Activated CD4-positive, alpha-beta T cell treated with anti-CD3 and anti-CD28 coated beads, Interleukin-2, amount 10 ng/mL, durations not matched to agents 7 days and 5 days (primary cell): ENCODE measurements around the gene PTGR3. TPM values are rescaled to one million over a fixed set of nuclear protein-coding genes. Genes with fewer than 3 reads are reported as not detected.

Experiments used
- CTCF ChIA-PET: fragments of 350-600 bp; sonication (Branson Sonifier 250); formaldehyde crosslinking; loops from one replicate; lab custom pipeline; 2021; ENCODE audit warnings: antibody characterized with exemption; lab: Charles Lee
- POLR2A ChIA-PET: fragments of 350-600 bp; sonication (Branson Sonifier 250); formaldehyde crosslinking; loops from one replicate; lab custom pipeline; 2021; ENCODE audit warnings: antibody characterized with exemption; lab: Charles Lee
- DNase-seq: peaks from one replicate; pipeline ENCODE4 v3.0.0-alpha.2; 2020
- H3K27ac Mint-ChIP-seq: one replicate; pipeline ENCODE4 v1.8.0; 2021; ENCODE audit warnings: mild to moderate bottlenecking, moderate library complexity, mixed read lengths
- H3K27me3 Mint-ChIP-seq: one replicate; pipeline ENCODE4 v1.8.0; 2021; ENCODE audit warnings: mixed read lengths
- H3K36me3 Mint-ChIP-seq: one replicate; pipeline ENCODE4 v1.8.0; 2021; ENCODE audit warnings: low read depth, mixed read lengths
- H3K4me1 Mint-ChIP-seq: one replicate; pipeline ENCODE4 v1.8.0; 2021; ENCODE audit warnings: mixed read lengths
- H3K4me3 Mint-ChIP-seq: one replicate; pipeline ENCODE4 v1.8.0; 2021; ENCODE audit warnings: mild to moderate bottlenecking, moderate library complexity, mixed read lengths
- H3K9me3 Mint-ChIP-seq: one replicate; pipeline ENCODE4 v1.8.0; 2021; ENCODE audit warnings: mixed read lengths
- total RNA-seq, 2 experiments: library from RNA; stranded (reverse); gene quantifications; one replicate each; pipeline ENCODE4 v1.2.3, GENCODE V29; 2021

Gene PTGR3
- total RNA-seq, 2 experiments from 2014 or later, result 35.8 to 38.6 TPM

DNA sequence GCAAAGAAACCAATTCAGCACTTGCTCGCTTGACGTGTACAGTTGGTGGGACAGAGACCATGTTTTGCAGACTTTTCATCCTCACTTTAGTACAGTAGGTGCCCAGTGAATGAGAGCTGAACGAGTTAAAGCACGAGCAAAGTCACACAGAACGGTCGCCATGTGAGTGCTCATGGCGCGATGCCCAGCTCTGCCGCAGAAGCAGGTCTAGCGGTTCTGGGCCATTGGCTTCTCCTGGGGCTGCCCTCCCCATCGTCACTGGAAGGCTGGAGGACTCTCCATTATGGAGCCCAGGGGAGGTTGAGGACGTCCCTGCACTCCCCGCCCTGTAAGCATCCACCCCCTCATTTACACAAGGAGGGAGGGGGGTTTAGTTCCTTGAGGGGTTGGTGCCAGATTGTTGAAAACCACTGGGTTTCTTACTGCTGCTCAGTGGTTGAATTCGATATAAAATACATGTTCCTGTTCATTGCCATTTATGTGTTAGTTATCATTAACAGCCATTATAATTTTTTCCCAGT is 24.9 kb downstream of the PTGR3 start:
- Mint-ChIP-seq H3K4me1 (no peaks in the 10 kb centered on the region), H3K4me3 (no peak overlapping the region), H3K27ac (no peak overlapping the region), H3K27me3 (peaks cover 7% of the 10 kb centered on the region), H3K36me3 (no peaks in the 10 kb centered on the region), H3K9me3 (peaks cover 6% of the 10 kb centered on the region)
- DNase-seq, result no peak
- CTCF ChIA-PET, result interaction anchor here (2.8 kb wide), 1 partner anchor 10 kb away, joined by 5 read pairs; no protein-coding TSS in a partner anchor
- POLR2A ChIA-PET, result no interaction called here

DNA sequence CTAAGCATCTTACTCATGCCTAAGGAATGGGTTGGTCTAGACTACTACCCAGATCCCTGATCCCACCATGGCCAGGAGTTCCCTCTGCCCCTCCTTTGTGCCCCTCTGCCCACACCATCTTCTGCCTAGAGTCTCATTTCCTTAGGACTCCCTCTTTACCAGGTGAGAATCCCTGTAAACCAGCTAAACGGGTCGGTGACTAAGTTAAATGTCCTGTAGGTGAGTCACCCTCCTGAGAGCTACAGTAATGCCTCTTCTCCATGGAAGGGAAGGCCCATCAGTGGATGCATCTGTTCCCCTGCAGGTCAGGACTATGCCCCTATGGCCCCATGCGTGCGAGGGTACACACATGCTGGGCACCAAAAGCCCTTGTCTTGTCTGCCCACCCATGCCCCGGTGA is 25.4 kb downstream of the PTGR3 start:
- H3K9me3 Mint-ChIP-seq, result peaks cover 6% of the 10 kb centered on the region
- ChIA-PET POLR2A (no interaction called here), CTCF (interaction anchor here (0.9 to 2.8 kb wide), 2 partner anchors 10 to 13 kb away, joined by 3 to 5 read pairs; no protein-coding TSS in a partner anchor)
- H3K4me1 Mint-ChIP-seq, result no peaks in the 10 kb centered on the region
- no peak for DNase-seq
- H3K27me3 Mint-ChIP-seq, result peaks cover 7% of the 10 kb centered on the region
- no peaks in the 10 kb centered on the region for H3K36me3 Mint-ChIP-seq
- no peak overlapping the region for H3K4me3 Mint-ChIP-seq
- no peak overlapping the region for H3K27ac Mint-ChIP-seq

DNA sequence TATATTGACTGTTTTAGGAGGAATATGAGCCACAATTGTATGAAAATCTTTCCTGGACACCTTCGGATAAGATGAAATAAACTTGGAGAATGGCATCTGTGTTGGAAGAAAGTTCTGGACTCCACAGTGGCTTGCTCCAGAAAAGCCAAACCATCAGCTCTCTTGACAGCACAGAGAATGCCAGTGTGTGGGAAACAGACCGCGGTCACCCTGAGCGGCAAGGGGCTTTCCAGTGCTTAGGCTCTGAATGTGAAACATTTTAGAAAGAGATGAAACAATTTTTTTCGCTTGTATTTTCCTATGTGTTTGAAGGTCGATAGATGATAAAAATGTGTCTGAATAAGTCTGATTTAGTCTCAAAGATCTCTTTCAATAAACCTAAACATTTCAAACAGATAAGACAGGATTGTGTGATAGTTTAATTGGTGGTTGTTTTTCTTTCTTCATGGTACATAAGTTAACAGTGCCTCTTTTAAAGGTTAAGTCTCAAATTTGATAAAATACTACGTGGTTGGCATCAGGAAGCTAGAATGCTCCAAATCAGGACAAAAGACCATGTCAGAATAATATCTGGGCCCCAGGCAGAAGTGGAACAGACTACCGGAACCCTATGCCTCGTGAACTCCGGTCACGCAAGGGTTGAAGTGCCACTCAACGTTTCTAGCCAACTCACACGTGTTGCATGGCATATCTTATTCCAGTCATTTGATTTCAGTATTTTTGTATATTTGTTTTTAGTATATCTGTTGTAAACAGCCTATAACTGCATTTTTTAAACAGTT is 28.9 kb downstream of the PTGR3 start:
- ChIA-PET POLR2A (no interaction called here), CTCF (no interaction called here)
- Mint-ChIP-seq H3K4me1 (no peaks in the 10 kb centered on the region), H3K4me3 (no peak overlapping the region), H3K27me3 (peaks cover 7% of the 10 kb centered on the region), H3K36me3 (no peaks in the 10 kb centered on the region), H3K9me3 (no peaks in the 10 kb centered on the region), H3K27ac (no peak overlapping the region)
- no peak for DNase-seq

DNA sequence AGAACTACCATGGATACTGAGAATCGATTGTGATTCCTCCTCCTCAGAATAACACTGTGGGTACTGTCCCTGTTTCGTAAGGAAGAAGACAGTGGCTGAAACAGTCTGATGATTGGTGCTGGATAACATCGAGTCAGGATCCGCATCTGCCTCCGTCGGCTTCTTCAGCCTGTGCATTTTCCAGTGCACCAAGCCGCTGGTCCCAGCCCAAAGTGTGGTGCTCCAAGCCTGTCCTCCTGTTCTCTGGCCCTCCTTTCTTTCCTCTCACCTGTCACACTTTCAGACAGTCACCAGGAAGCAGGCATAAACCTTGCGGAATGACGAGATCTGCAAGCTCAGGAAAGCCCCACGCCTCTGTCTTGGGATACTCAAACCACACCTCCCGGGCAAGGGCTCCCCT is 30.6 kb downstream of the PTGR3 start:
- CTCF ChIA-PET, result no interaction called here

DNA sequence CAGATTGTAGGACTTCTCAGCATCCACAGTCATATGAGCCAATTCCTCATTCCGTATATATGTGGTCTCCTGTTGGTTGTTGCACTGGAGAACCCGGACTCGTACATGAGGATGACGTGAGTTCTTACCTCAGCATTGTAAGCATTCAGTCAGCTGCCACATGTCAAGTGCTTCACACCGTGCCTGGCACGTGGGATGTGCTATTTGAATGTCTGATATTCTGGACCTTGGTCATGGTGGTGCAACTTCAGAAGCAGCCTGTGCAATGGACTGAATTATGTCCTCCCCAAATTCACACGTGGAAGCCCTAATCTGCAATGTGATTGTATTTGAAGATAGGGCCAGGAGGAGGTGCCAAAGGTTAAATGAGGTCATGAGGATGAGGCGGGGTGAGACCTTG is 32.1 kb downstream of the PTGR3 start:
- H3K27ac Mint-ChIP-seq, result no peak overlapping the region
- H3K4me1 Mint-ChIP-seq, result peaks cover 4% of the 10 kb centered on the region
- no peak overlapping the region for H3K4me3 Mint-ChIP-seq
- POLR2A ChIA-PET, result no interaction called here
- peaks cover 10% of the 10 kb centered on the region for H3K27me3 Mint-ChIP-seq
- no peaks in the 10 kb centered on the region for H3K36me3 Mint-ChIP-seq
- no peaks in the 10 kb centered on the region for H3K9me3 Mint-ChIP-seq
- CTCF ChIA-PET, result no interaction called here
- no peak for DNase-seq

More for the DNA sequence above, 30.6 kb downstream of the PTGR3 start:
- no peaks in the 10 kb centered on the region for H3K4me1 Mint-ChIP-seq
- H3K27ac Mint-ChIP-seq, result no peak overlapping the region
- no peak for DNase-seq
- peaks cover 7% of the 10 kb centered on the region for H3K27me3 Mint-ChIP-seq
- POLR2A ChIA-PET, result no interaction called here
- no peaks in the 10 kb centered on the region for H3K9me3 Mint-ChIP-seq
- H3K4me3 Mint-ChIP-seq, result no peak overlapping the region
- no peaks in the 10 kb centered on the region for H3K36me3 Mint-ChIP-seq

GRCh38 chr18:75173738-75174137 is 35.2 kb downstream of the PTGR3 start:
- no peaks in the 10 kb centered on the region for H3K36me3 Mint-ChIP-seq
- CTCF ChIA-PET, result interaction anchor here (1.7 kb wide), 1 partner anchor 11 kb away, joined by 5 read pairs; no protein-coding TSS in a partner anchor
- peaks cover 3% of the 10 kb centered on the region for H3K27me3 Mint-ChIP-seq
- POLR2A ChIA-PET, result no interaction called here
- H3K9me3 Mint-ChIP-seq, result no peaks in the 10 kb centered on the region
- H3K27ac Mint-ChIP-seq, result no peak overlapping the region
- no peak for DNase-seq
- no peak overlapping the region for H3K4me3 Mint-ChIP-seq
- peaks cover 4% of the 10 kb centered on the region for H3K4me1 Mint-ChIP-seq

DNA sequence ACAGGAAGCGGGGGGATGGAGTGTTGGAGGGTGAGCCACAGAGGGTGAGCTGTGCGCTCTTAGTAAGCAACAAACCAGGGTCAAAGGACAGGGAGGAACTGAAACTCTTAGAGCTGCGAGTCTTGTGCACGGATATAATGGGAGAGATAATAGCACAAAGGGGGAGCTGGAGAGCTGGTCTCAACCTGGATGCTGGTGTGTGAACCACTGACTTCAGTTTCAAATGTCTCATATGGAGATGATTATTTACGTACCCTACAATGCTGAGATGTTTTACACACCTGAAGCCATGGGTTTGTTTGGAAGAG is 35.9 kb downstream of the PTGR3 start:
- Mint-ChIP-seq H3K27ac (no peak overlapping the region), H3K4me3 (no peak overlapping the region), H3K27me3 (peaks cover 3% of the 10 kb centered on the region), H3K9me3 (no peaks in the 10 kb centered on the region), H3K36me3 (no peaks in the 10 kb centered on the region), H3K4me1 (peaks cover 4% of the 10 kb centered on the region)
- no peak for DNase-seq
- ChIA-PET CTCF (interaction anchor here (1.7 kb wide), 1 partner anchor 11 kb away, joined by 5 read pairs; no protein-coding TSS in a partner anchor), POLR2A (no interaction called here)

DNA sequence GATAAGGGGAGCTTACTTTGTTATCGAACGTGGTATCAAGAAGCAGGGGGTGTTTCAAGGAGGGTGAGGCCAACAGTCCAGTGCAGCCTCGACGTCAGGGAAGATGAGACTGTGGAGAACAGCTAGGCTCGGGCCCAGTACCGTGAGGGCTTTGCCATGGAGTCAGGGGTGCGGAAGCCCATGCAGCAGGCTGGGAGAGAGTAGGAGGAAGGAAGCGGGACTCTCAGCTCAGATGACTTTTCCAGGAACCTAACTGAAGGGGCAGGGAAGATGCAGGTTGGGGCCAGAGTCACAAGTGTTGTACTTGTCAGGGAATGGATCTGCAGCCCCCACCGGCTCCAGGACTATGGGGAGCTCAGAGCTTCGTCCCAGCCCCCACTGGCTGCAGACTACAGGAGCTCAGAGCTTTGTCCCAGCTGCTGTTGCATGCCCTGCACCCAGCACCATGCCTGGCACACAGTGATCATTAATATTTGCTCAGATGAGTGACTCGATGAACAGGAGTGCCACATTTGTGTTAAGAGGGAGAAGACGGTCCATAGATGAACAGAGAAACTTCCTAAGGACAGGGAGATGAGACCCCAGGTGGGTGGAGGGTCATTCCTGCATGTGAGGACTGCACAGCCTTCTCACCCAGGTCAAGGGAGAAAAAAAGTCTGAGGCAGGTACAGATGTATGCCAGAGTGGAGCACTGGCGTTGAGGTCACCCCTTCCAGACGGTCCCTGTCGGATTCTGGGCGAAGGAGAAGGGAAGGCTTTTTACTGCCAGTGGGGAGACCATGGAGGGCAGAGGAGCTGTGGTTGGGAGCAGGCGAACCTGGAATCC is 36.4 kb downstream of the PTGR3 start:
- no peak for DNase-seq
- Mint-ChIP-seq H3K27ac (no peak overlapping the region), H3K9me3 (no peaks in the 10 kb centered on the region), H3K4me3 (no peak overlapping the region), H3K4me1 (peaks cover 4% of the 10 kb centered on the region), H3K27me3 (peaks cover 3% of the 10 kb centered on the region), H3K36me3 (no peaks in the 10 kb centered on the region)
- ChIA-PET POLR2A (no interaction called here), CTCF (interaction anchor here (1.7 kb wide), 1 partner anchor 12 kb away, joined by 5 read pairs; no protein-coding TSS in a partner anchor)

GRCh38 chr18:75170916-75171315 is 38.0 kb downstream of the PTGR3 start:
- H3K36me3 Mint-ChIP-seq, result no peaks in the 10 kb centered on the region
- no peak overlapping the region for H3K27ac Mint-ChIP-seq
- peaks cover 6% of the 10 kb centered on the region for H3K27me3 Mint-ChIP-seq
- no peak for DNase-seq
- H3K9me3 Mint-ChIP-seq, result no peaks in the 10 kb centered on the region
- H3K4me3 Mint-ChIP-seq, result no peak overlapping the region
- H3K4me1 Mint-ChIP-seq, result peaks cover 4% of the 10 kb centered on the region
- CTCF ChIA-PET, result no interaction called here
- POLR2A ChIA-PET, result no interaction called here

- no peaks in the 10 kb centered on the region for H3K9me3 Mint-ChIP-seq
- peaks cover 4% of the 10 kb centered on the region for H3K4me1 Mint-ChIP-seq
- DNase-seq, result no peak
- ChIA-PET CTCF (no interaction called here), POLR2A (no interaction called here)
- no peak overlapping the region for H3K27ac Mint-ChIP-seq
- peaks cover 6% of the 10 kb centered on the region for H3K27me3 Mint-ChIP-seq
- no peaks in the 10 kb centered on the region for H3K36me3 Mint-ChIP-seq
- no peak overlapping the region for H3K4me3 Mint-ChIP-seq
Observed at GRCh38 chr18:75170022-75170789, 38.7 kb downstream of the PTGR3 start.

DNA sequence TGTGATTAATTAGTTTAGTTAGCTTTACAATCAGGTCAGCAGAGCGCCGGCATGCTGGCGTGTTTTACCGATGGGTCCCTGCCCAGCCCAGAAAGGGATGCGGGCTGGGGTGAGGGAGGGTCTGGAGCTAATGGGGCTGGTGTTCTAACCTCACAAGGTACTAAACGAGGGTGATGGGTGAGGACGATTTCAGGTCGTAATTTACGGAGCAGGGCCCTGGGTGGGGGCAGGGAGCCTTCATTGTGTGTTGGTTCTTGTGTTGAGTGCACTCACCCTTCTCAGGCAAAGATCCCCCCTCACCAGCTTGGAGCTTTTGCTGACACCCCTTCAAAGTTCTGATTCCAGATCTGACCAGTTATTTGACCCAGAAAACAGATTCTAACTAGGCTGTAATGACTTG is 39.5 kb downstream of the PTGR3 start:
- H3K27ac Mint-ChIP-seq, result no peak overlapping the region
- CTCF ChIA-PET, result no interaction called here
- no peaks in the 10 kb centered on the region for H3K36me3 Mint-ChIP-seq
- H3K9me3 Mint-ChIP-seq, result no peaks in the 10 kb centered on the region
- POLR2A ChIA-PET, result no interaction called here
- peaks cover 6% of the 10 kb centered on the region for H3K27me3 Mint-ChIP-seq
- no peak for DNase-seq
- no peak overlapping the region for H3K4me3 Mint-ChIP-seq
- H3K4me1 Mint-ChIP-seq, result peaks cover 4% of the 10 kb centered on the region

GRCh38 chr18:75168619-75169018 is 40.3 kb downstream of the PTGR3 start:
- ChIA-PET POLR2A (no interaction called here), CTCF (interaction anchor here (0.6 kb wide), 1 partner anchor 39 kb away, joined by 4 read pairs; no protein-coding TSS in a partner anchor)
- Mint-ChIP-seq H3K27me3 (peaks cover 6% of the 10 kb centered on the region), H3K4me3 (no peak overlapping the region), H3K36me3 (no peaks in the 10 kb centered on the region), H3K9me3 (no peaks in the 10 kb centered on the region), H3K4me1 (peaks cover 4% of the 10 kb centered on the region), H3K27ac (no peak overlapping the region)
- no peak for DNase-seq
